ENCODE measurements around the gene SLIT1. TPM values are rescaled to one million over a fixed set of nuclear protein-coding genes. Genes with fewer than 3 reads are reported as not detected.

Gene SLIT1
- total RNA-seq, 1 donor from 2014 or later: 0.26 TPM

DNA sequence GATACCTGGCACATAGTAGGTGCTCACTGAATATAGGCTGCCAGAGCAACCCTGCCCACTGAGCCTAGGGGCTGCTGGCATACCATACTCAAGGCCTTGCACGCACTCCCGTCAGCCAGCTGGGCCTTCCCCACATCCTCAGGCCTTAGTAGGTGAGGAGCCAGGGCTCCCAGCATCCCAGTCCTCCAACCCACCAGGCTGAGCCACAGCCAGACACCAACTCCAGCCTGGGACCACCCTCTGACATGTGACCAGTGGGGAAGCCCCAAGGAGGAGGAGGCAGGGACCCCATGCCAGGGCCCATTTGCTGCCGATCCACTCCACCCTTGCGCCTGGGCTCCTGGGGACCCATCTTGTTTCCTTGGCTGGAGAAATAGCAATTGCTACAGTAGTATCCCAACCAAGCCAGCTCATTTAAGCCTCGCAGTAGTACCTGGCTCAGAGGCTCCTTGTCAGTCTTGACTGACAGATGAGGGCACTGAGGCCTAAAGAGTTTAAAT lies 11.4 kb downstream of the SLIT1 start:
- no peaks in the 10 kb centered on the region for H3K9me3 Mint-ChIP-seq

DNA sequence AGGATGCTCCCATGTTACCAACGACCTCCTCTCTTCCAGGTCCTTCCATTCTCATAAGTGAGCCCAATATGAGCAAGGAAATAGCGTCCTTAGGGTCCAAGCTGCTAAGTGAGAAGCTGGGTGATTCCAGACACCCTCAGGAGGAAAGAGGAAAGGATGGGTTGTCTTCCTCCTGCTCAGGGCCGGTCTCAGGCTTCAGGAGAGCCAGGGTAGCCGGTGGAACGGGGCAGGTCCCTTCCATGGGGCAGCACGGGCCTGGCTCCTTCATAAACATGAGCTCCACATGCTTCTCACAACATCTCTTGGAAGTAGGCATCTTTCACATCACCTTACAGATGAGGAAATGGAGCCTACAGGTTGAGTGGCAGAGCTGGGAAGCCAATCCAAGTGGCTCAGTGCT lies 12.7 kb downstream of the SLIT1 start:
- H3K4me3 Mint-ChIP-seq: no peak overlapping the region
- DNase-seq: no peak
- H3K9me3 Mint-ChIP-seq: no peaks in the 10 kb centered on the region
- no peak overlapping the region for H3K27ac Mint-ChIP-seq
- H3K36me3 Mint-ChIP-seq (ENCODE audit: low read depth): no peaks in the 10 kb centered on the region
- intact Hi-C loops (cut with micrococcal nuclease): no loop called here
- H3K4me1 Mint-ChIP-seq: no peaks in the 10 kb centered on the region
- H3K27me3 Mint-ChIP-seq: peaks cover 9% of the 10 kb centered on the region

More for the DNA sequence above, 11.4 kb downstream of the SLIT1 start:
- Mint-ChIP-seq H3K4me3 (no peak overlapping the region), H3K27me3 (peaks cover 11% of the 10 kb centered on the region), H3K27ac (no peak overlapping the region), H3K36me3 (ENCODE audit: low read depth) (no peaks in the 10 kb centered on the region), H3K4me1 (no peaks in the 10 kb centered on the region)
- no peak for DNase-seq
- intact Hi-C loops (cut with micrococcal nuclease): no loop called here

DNA sequence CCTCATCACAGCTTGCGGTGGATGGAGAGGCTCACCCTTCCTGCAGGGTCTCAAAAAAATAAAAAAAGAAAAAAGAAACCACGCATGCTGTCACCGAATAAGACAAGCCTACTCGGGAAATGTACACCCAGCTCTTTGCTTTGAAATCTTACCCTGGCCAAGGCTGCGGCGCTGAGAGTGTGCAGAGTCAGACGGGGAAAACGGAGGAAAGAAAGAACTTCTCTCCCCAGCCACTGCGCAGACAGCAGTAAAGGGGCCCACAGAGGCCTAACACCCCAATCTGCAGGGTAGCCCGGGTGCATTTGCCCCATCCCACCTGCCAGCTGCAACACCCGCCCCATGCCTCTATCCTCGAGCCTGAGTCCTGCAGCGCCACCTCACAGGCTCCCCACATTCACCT lies 14.8 kb downstream of the SLIT1 start:
- no peak overlapping the region for H3K4me3 Mint-ChIP-seq
- H3K36me3 Mint-ChIP-seq (ENCODE audit: low read depth): no peaks in the 10 kb centered on the region
- H3K27ac Mint-ChIP-seq: no peak overlapping the region
- H3K27me3 Mint-ChIP-seq: peaks cover 11% of the 10 kb centered on the region
- no peak for DNase-seq
- intact Hi-C loops (cut with micrococcal nuclease): no loop called here
- H3K9me3 Mint-ChIP-seq: no peaks in the 10 kb centered on the region
- H3K4me1 Mint-ChIP-seq: no peaks in the 10 kb centered on the region

DNA sequence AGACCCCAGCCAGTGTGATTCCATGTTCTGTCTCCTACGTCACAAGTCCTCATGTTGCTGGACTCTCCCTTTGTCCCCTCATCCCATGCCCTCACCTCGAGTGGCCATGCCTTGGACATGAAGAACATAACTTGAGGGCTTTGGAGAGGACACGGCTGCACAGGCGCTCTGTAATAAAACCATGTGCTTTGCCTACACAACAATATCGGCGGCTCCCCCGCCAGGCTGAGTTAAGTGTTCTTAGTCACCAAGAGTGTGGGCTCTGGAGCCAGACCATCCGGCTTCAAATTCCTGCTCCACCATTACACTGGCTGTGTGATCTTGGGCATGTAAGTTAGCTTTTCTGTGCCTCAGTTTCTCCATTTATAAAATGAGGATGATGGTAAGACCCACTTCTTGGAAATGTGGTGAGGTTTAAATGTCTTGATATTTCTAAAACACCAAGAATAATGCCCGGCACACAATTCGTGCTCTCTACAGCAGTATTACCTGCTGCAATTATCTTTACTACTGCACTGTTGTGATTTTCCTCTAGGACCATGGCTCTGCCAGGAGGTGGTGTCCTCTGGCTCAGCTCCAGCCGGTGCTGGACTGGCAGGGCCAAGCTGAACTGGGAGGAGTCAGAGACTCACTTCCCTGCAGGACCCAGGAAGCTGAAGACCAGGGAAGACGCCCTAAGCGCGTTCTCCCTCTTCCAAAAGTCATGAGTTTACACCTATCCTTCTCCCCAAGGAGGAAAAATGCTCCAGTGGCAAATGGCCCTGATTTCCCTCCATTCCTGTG lies 15.7 kb downstream of the SLIT1 start:
- no peaks in the 10 kb centered on the region for H3K4me1 Mint-ChIP-seq
- intact Hi-C loops (cut with micrococcal nuclease): no loop called here
- H3K36me3 Mint-ChIP-seq (ENCODE audit: low read depth): no peaks in the 10 kb centered on the region
- no peaks in the 10 kb centered on the region for H3K9me3 Mint-ChIP-seq
- DNase-seq: no peak
- no peak overlapping the region for H3K27ac Mint-ChIP-seq
- peaks cover 11% of the 10 kb centered on the region for H3K27me3 Mint-ChIP-seq
- no peak overlapping the region for H3K4me3 Mint-ChIP-seq

DNA sequence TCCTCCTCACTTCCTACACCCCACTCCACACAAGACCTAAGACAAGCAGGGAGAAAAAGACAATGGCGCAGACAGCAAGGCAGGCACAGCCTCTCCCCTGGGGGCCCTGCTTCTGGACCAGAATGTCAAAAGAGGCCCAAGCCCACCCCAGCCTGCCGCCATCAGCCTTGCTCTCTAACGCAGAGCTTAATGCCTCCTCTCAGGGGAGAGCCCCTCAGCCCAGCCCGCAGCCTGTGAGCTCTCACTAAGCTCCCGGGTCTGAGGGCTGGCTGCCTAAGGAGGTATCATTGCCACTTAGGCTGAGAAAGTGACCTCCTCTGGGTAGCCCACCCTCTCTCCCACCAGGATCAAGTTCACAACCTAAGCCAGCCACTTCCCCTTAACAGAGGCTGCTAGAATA lies 16.7 kb downstream of the SLIT1 start:
- Mint-ChIP-seq H3K36me3 (ENCODE audit: low read depth) (no peaks in the 10 kb centered on the region), H3K27ac (no peak overlapping the region), H3K27me3 (peaks cover 11% of the 10 kb centered on the region), H3K4me1 (no peaks in the 10 kb centered on the region), H3K4me3 (no peak overlapping the region), H3K9me3 (no peaks in the 10 kb centered on the region)
- intact Hi-C loops (cut with micrococcal nuclease): no loop called here
- DNase-seq: no peak

DNA sequence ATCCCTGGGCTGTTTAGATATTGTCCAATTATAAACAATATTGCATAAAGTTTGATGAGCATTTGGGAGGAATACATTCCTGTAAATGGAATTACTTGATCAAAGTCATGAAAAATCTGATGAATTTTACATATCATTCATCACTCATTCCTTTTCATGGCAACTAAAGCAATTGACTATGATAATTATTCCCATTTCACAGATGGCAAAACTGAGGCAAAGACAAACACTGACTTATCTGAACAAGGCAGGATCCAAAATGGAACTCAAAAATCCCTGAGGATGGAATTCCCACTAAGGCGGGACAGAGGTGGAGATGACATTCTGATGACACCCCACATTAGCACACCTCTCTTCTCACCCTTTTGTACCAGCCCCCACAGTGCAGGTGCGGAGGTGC lies 17.1 kb downstream of the SLIT1 start:
- intact Hi-C loops (cut with micrococcal nuclease): no loop called here
- no peaks in the 10 kb centered on the region for H3K36me3 Mint-ChIP-seq (ENCODE audit: low read depth)

DNA sequence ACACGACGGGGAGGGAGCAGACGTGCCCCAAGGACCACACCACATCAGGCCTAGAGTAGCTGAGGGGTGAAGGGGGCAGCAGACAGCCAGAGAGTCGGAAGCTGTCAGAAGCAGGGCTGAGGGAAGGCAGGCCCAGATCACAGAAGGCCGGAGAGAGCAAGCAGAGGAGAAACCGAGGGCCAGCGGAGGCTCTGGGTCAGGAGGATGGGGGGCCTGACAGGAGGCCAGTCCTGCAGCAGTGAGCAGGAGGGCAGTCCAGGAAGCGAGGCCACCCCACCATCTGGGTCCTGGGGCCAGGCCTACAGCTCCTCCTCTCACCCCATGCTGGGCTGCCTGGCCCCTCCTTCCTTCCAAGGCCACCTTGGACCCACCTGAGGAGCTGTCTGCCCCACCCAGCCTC lies 20.3 kb downstream of the SLIT1 start:
- intact Hi-C loops (cut with micrococcal nuclease): no loop called here
- no peak overlapping the region for H3K4me3 Mint-ChIP-seq
- no peaks in the 10 kb centered on the region for H3K9me3 Mint-ChIP-seq
- peaks cover 6% of the 10 kb centered on the region for H3K27me3 Mint-ChIP-seq
- no peaks in the 10 kb centered on the region for H3K4me1 Mint-ChIP-seq
- DNase-seq: no peak
- H3K27ac Mint-ChIP-seq: no peak overlapping the region
- H3K36me3 Mint-ChIP-seq (ENCODE audit: low read depth): no peaks in the 10 kb centered on the region

More for the DNA sequence above, 17.1 kb downstream of the SLIT1 start:
- Mint-ChIP-seq H3K9me3 (no peaks in the 10 kb centered on the region), H3K4me3 (no peak overlapping the region), H3K4me1 (no peaks in the 10 kb centered on the region), H3K27me3 (peaks cover 11% of the 10 kb centered on the region), H3K27ac (no peak overlapping the region)
- DNase-seq: no peak

DNA sequence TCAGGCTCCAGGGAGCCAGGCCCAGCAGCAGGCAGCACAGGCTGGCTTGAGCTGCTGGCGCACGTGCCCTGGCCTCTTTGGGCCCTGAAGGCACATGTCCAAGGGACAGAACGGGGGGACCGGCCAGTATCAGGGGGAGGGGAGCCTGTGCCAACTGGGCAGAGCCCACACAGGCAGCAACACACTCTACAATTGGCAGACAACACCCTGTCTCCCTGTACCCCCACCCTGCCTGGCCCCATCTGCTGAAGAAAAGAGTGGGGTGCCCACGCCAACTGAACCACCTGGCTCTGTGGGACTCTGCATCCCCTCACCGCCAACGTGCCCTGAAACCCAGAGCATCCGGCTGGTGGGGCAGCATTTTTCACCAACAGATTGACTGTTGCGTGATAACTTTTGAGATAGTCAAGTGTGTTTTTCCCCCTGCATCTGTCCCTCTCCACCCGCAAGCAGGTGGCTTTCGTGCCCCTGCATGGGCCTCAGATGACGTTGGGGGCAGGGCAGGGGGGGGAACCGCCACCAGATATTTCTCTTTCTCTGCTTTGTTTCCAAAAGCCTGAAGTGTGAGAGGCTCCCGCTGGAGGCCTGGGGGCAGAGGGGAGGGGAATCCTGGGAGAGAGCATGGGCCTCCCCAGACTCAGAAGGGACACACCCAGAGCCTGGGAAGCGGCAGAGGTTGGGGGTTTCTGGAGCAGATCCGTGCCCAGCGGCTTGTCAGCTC lies 21.8 kb downstream of the SLIT1 start:
- Mint-ChIP-seq H3K4me3 (no peak overlapping the region), H3K27ac (no peak overlapping the region), H3K36me3 (ENCODE audit: low read depth) (no peaks in the 10 kb centered on the region), H3K9me3 (no peaks in the 10 kb centered on the region), H3K4me1 (no peaks in the 10 kb centered on the region), H3K27me3 (peaks cover 4% of the 10 kb centered on the region)
- intact Hi-C loops (cut with micrococcal nuclease): no loop called here
- no peak for DNase-seq

DNA sequence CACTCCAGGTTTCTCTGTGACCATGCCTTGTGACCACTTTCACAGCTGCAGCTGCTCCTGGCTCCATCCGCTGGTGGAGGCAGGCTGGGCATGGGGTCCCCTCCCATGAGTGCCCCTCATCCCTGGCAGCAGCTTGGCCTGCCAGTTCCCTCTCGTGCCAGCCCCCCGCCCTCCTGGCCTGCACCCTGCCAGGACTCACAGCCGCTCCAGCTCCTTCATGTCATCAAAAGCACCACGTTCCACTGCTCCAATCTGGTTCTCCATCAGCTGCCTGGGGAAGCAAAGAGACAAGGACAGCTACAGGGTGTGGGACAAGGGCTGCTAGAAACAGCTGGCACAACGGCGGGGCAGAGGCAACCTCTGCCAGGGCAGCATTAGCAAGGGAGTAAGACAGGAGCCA lies 22.6 kb downstream of the SLIT1 start:
- H3K9me3 Mint-ChIP-seq: no peaks in the 10 kb centered on the region
- intact Hi-C loops (cut with micrococcal nuclease): no loop called here
- H3K27me3 Mint-ChIP-seq: peaks cover 2% of the 10 kb centered on the region
- H3K4me3 Mint-ChIP-seq: no peak overlapping the region
- DNase-seq: no peak
- no peaks in the 10 kb centered on the region for H3K4me1 Mint-ChIP-seq
- H3K36me3 Mint-ChIP-seq (ENCODE audit: low read depth): no peaks in the 10 kb centered on the region
- H3K27ac Mint-ChIP-seq: no peak overlapping the region

DNA sequence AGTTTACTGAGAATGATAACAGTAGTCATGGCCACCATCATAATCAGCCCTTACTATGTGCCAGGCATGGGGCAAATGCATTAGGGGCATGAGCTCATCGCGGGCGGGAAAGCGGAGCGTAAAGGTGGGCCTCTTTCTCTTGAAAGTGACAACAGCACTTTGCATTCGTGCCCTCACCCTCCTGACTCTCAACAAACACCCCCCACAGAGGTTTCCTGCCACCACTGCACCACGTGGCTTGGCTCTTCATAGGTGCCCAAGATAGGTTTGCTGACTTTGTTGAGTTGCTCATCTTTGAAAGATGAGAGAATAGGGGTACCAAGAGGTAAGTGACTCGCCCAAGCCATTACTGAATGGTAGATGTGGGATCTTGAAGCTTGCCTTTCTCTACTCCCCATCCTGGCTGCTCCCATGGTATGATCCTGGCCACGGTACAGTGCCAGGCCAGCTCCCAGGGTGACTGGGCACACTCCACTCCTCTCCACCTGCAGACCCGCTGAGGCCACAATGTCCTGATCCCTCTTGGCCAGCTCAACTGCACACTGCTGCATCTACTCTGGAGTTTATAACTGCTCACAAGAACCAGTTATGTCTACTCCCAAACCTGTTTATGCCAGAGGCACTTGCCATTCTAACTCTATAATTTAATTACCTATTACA lies 26.0 kb downstream of the SLIT1 start:
- Mint-ChIP-seq H3K9me3 (no peaks in the 10 kb centered on the region), H3K27me3 (no peaks in the 10 kb centered on the region), H3K4me3 (no peak overlapping the region)

DNA sequence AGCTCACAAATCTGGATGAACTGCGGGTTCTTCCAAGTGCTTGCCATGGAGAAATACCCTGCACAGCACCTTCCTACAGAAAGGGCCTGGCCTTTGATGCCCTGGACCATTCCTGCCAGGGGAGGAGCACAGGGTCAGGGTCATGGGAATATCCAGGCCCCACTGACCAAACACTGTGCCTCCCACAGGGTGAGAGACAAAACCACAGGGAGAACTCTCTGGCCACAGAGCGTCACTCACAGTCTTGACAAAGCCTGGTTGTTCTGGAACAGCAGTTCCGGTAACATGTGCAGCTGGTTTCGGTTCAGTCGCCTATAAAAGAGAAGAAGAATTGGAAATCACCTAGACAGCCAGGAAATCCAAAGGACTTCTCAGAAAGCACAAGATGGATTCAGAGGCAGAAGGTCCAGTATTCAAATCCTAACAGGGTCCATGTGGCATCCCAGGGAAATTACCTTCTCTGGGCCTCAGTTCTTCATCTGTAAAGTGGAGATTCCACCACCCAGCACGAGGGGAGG lies 28.1 kb downstream of the SLIT1 start:
- no peaks in the 10 kb centered on the region for H3K27me3 Mint-ChIP-seq
- no peak overlapping the region for H3K27ac Mint-ChIP-seq
- H3K4me3 Mint-ChIP-seq: no peak overlapping the region
- H3K4me1 Mint-ChIP-seq: no peaks in the 10 kb centered on the region
- no peaks in the 10 kb centered on the region for H3K36me3 Mint-ChIP-seq (ENCODE audit: low read depth)
- intact Hi-C loops (cut with micrococcal nuclease): no loop called here
- no peak for DNase-seq
- H3K9me3 Mint-ChIP-seq: no peaks in the 10 kb centered on the region

More for the DNA sequence above, 26.0 kb downstream of the SLIT1 start:
- Mint-ChIP-seq H3K27ac (no peak overlapping the region), H3K4me1 (no peaks in the 10 kb centered on the region), H3K36me3 (ENCODE audit: low read depth) (no peaks in the 10 kb centered on the region)
- intact Hi-C loops (cut with micrococcal nuclease): no loop called here
- DNase-seq: no peak

DNA sequence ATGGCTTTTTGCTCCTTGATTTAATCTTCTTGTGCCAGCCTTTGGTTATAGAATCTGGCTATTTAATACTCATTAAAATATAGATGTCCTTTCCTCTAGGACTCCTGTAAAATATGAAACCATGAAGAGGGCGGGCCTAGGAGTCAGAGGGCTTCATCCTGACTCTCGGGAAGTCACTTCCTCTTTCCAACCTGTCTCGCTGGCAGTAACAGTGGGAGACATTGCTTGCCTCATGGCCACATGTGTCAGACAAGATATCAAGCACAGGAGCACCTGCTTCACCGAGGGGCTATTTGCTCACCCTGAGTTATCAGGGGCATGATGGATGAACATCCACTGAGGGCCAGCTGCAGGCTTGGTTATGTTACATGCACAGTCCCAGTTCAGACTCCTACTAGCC lies 31.0 kb downstream of the SLIT1 start:
- H3K4me1 Mint-ChIP-seq: no peaks in the 10 kb centered on the region
- peaks cover 1% of the 10 kb centered on the region for H3K27me3 Mint-ChIP-seq
- intact Hi-C loops (cut with micrococcal nuclease): no loop called here
- no peaks in the 10 kb centered on the region for H3K9me3 Mint-ChIP-seq
- H3K4me3 Mint-ChIP-seq: no peak overlapping the region
- DNase-seq: no peak
- H3K27ac Mint-ChIP-seq: no peak overlapping the region
- H3K36me3 Mint-ChIP-seq (ENCODE audit: low read depth): no peaks in the 10 kb centered on the region

DNA sequence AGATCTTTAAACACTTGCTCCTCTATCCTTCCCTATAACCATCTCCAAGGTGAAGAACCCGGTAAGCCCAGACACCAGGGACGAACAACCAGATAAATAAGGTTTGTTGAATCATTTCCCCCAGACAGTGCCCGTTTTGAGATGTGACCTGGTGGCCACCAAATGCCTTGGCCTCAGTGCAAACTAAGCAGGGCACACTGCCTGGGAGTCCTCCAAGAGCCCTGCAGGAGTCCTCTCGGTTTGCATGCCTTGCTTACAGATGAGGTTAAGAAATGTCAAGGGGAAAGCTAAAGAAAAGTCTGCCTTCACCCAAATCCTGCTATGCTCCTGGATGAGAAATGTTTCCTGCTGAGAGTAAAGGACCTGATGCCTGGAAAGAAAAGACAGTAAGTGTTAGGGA lies 31.6 kb downstream of the SLIT1 start:
- Mint-ChIP-seq H3K4me1 (no peaks in the 10 kb centered on the region), H3K27ac (no peak overlapping the region), H3K4me3 (no peak overlapping the region), H3K36me3 (ENCODE audit: low read depth) (no peaks in the 10 kb centered on the region), H3K9me3 (no peaks in the 10 kb centered on the region), H3K27me3 (peaks cover 1% of the 10 kb centered on the region)
- no peak for DNase-seq
- intact Hi-C loops (cut with micrococcal nuclease): no loop called here

DNA sequence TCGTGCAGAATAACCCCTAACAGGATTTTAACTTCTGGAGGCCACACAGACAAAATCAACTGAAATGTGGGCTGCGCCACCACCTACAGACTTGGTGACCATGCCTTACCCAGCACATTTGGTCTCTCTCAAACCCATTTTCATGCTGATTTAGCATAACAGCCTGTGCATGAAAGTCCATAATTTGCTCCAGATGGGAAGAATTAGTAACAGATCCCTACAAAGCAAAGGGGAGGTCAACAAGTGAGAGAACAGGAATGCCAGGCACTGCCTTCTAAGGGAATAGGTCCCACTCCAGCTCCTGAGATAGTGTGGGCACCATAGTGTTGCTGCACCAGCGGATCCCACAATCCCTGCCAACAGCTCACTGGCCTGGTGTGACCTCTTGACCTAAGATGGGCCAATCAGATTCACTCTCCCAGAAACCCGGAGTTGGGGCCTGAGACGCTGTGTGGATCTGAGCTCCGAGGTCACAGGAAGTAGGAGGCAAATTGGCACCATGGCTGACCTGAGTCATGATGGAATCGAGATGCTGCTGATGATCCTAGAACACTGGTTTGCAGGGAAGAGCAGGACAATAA lies 32.4 kb downstream of the SLIT1 start:
- intact Hi-C loops (cut with micrococcal nuclease): no loop called here
- Mint-ChIP-seq H3K27ac (no peak overlapping the region), H3K27me3 (peaks cover 1% of the 10 kb centered on the region), H3K4me1 (no peaks in the 10 kb centered on the region), H3K4me3 (no peak overlapping the region), H3K36me3 (ENCODE audit: low read depth) (no peaks in the 10 kb centered on the region), H3K9me3 (no peaks in the 10 kb centered on the region)
- no peak for DNase-seq

Measured in activated CD4-positive, alpha-beta T cell treated with anti-CD3 and anti-CD28 coated beads, Interleukin-2, amount 10 ng/mL, durations not matched to agents 24 days and 14 days (primary cell).